GM19372 (cell line): ENCODE data around the gene HTR1D.
"Not testable (repeated sequence)": the region's sequence is repeated elsewhere in the genome, so short reads cannot be mapped to it uniquely, and the experiment has no call there.

ENCODE experiments used
- ATAC-seq: cut with Tn5 transposase; IDR thresholded peaks from one replicate; pipeline ENCODE4 v1.9.1; 2021; ENCODE audit warnings: mild to moderate bottlenecking, low read depth, moderate library complexity; ENCODE audit not compliant: unreplicated experiment

Gene HTR1D

GRCh38 chr1:23221107-23221506 is 3.8 kb upstream of the HTR1D start:
- no peak for ATAC-seq

DNA sequence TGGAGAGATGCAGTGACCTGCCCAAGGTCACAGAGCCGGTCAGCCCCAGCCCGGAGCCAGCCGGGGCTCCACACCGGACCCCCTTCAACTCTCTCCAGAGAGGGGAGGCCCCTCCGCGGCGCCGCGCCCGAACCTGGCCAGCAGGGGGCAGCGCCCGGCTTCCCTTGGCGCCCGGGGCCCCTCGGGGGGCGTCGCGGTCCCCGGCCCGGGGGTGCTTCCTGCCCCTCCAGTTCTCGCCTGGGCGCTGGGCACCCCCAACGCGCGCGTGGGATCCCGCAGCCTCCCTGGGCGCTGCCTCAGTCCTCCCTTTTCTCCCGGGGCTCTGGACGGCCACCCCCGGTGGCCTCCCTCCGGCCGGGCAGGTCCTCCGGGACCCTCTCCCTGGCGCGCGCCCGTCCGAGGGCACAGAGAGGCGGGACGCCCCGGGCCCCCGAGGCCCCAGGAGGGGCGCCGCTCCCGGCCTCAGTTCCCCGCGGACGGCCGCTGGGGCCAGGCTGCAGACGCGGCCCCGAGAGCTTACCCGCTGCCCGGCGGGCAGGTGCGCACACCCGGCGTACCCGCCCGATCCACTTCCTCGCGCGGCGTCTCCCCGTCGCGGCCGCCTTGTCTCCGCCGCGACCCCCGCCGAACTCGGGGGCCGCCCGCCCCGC is 406 bp downstream of the HTR1D start:
- ATAC-seq, result no peak

GRCh38 chr1:23215751-23216449 is 1.4 kb downstream of the HTR1D start:
- ATAC-seq, result no peak

DNA sequence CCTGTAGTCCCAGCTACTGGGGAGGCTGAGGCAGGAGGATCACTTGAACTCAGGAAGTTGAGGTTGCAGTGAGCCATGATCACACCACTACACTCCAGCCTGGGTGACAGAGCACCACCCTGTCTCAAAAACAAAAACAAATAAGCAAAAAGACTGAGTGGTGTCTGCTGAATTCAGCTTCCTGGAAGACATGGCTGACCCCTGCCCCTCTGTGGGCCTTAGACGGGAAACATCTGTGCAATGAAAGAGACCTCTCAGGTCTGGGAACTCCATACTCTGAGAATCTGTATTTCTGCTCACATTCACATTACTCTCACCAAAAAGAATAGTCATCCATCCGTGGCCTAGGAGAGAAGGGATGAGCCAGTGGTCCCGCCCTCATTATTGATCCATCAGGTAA is 2.0 kb downstream of the HTR1D start:
- no peak for ATAC-seq

GRCh38 chr1:23214640-23215039 is 2.7 kb downstream of the HTR1D start:
- no peak for ATAC-seq

DNA sequence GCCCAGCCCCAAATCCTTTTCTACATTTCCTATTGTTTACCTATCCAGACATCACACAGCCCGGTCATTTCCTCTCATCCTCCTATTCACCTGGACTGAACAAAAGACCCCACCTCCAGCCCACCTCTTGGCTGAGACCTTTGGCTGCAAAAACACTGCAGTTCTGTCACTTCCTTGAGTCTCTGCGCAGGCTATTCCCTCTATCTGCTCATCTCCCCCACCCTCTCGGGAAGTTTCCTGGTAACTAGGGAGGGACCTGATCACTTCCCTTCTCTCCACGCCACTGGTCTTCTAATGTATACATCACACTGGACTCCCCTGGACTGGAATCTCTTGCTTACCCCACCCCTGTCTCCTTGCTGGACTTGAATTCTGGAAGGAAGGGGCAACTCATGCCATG is 5.3 kb downstream of the HTR1D start:
- no peak for ATAC-seq

DNA sequence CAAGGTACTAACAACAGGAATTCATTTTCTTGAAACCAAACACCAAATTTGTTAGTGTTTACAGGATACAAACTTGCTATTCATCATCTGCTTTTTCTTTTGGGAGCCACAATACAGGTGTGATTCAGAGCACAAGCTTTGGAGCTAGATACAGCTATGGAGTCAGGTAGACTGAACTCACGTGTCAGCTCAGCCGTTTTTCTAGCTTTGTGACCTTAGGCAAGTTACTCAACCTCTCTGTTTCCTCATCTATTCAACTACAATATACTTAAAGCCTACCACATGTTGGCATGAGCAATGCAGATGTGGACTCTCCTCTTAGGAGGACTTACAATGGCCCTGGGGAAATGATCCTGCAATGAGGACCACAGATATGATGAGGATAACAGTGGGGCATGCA is 6.3 kb downstream of the HTR1D start:
- ATAC-seq, result no peak

DNA sequence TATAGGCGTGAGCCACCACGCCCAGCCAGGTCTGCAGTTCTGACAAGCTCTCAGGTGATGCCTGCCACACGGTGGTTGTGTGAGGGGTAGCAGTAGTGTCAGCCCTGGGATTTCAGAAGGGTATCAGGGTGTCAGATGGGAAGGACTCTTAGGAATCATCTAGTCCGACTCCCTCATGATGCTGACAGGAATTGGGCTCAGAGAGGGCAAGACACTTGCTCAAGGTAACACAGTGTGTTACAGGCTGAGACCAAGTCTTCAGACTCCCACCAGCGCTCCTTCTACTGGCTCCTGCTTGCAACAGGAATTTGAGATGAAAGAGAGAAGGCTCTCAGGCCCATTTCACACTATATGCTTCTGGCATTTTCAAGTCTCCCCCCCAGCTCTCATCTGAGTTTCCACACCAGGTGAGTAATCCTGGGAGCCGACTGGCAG is 6.9 kb downstream of the HTR1D start:
- no peak for ATAC-seq

- ATAC-seq, result no peak
These were observed 7.5 kb downstream of the HTR1D start for GRCh38 chr1:23209770-23210169.

DNA sequence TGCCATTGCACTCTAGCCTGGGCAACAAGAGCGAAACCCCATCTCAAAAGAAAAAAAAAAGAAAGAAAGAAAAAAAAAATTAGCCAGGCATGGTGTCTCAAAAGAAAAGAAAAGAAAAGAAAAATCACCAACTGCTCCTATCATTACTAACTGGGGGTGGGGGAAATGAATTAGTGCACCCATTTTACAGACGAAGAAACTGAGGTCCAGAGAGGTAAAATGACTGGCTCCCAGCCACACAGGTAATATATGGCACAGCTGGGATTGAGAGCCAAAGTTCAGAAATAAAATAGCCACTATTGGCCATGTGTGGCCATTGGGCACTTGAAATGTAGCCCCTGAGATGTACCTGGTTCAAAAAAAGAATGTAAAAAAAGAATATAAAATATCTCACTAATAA is 8.8 kb downstream of the HTR1D start:
- ATAC-seq, result no peak

- ATAC-seq, result not testable (repeated sequence)
These were observed 9.6 kb downstream of the HTR1D start for GRCh38 chr1:23207733-23208132.

DNA sequence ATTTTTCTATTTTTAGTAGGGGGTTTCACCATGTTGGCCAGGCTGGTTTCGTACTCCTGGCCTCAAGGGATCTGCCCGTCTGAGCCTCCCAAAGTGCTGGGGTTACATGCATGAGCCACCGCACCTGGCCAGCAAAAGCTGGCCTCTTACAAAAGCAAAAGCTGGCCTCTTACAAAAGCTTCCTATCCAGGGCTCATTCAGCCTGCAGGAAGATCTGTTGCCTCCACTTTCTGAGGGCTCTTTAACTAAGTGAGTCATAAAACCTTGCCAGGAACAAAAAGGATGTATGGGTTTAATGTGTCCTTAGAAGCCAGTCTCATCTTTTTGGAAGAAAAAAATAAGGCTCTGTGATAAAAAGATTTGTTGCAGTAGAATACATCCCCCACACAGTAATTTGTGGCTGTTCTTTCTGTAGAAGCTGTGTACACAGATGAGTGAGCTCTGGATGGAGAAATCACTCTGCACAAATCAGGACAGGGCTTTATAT is 15.0 kb downstream of the HTR1D start:
- no peak for ATAC-seq

DNA sequence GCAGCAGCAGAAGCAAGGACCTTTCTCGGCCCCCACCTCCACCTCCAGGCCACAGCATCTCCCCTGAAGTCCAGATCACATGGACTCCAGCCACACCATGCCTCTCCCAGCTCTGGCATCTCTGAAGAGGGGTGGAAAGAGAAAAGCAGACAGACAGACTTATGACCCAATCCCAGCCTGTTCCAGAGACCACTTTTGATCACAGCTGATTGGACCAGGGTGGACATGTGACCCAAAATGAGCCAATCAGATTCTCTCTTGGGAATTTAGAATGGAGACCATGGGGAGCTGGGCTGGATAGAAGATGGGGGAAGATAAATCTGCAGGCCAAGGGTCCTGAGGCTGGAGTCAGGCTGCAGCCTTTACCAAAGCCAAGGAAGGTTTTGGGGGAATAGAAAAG is 16.4 kb downstream of the HTR1D start:
- ATAC-seq, result no peak

DNA sequence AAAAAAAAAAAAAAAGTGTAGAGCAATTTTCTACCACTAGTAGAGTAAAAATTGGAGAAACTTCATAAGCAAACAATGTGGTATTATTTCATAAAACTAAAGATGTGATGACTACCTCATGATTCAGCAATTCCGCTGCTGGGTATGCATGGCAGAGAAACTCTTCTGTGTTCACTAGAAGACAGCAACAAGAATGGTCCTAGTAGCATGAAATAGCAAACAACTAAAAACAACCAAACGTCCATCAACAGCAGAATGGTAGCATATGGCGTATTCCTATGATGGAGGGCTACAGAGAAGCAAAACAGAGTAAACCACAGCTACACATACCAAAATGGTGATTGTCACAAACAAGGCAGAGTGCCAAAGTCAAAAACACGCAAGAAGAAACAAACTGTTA is 18.9 kb downstream of the HTR1D start:
- ATAC-seq, result no peak

DNA sequence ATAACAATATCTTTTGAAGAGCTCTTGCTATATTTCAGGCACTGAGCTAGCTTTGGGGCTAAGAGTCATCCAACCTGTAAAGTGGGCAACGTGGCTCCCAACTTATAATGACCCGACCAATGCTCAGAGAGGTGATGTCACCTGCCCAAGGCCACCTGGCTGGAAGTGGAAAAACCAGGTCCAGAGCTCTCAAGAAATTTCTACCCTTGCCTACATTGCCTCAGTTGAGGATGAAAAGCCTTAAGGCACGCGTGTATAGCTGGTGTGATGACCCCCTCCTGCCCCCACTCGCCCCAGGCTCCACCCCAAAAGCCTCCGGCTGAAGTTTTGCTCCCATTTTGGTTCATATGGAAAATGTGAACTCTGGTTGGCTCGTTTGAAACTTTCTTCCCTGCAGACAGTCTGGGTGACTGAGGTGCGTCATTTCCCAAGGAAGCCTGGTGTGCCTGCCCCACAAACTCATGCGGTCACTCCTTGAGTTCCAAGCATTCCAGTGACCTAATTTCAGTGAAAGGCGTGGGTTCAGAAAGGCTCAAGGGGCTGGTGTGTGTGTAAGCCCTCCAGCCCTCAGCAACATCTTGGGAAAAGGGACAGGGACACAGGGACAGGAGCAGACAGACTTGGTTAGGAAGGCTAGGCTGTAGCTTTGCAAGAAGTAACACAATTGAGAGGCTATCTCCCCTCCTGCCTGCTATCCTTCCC is 20.5 kb downstream of the HTR1D start:
- ATAC-seq, result no peak

DNA sequence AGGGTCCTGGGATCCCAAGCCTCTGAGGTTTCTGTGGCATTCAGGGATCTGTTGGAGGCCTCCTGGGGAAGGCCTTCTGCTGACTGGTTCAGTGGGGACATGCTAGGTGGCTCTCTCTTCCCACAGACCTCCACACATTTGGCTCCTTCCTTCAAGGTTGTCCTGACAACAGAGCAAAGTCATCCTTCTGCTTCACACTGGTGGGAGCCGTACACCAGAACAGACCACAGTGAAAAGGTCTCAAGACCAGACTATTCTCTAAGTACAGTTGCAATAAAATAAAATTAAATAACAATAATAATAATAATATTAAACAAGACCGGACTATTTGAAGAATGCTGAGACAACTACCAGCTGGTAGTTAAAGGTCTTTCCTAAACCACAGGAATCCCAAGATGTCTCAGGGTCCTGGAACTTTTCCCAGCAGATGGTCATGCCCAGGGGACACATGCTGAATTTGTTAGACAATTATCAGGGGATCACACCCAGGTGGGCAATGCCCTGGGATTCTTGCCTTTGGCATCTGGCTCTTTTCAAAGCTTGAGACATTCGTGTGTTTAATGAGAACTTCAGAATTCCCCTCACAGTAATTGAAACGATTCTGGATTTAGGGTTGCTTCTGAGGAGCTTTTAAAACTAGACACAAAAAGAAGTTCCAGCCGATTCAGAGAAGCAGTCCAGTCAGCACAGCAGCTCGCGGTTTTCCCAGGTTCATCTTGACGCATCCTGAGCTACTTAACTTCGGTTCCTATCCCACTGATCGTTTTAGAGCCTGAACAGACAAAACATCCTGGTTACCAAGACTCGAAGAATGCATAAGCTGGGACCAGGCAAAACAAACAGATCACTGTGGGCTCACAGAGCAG is 22.9 kb downstream of the HTR1D start:
- no peak for ATAC-seq

GRCh38 chr1:23193391-23194118 is 23.7 kb downstream of the HTR1D start:
- ATAC-seq, result no peak

- no peak for ATAC-seq
These were observed 26.1 kb downstream of the HTR1D start for GRCh38 chr1:23191199-23191598.

- ATAC-seq, result not testable (repeated sequence)
These were observed 28.3 kb downstream of the HTR1D start for GRCh38 chr1:23188936-23189452.

DNA sequence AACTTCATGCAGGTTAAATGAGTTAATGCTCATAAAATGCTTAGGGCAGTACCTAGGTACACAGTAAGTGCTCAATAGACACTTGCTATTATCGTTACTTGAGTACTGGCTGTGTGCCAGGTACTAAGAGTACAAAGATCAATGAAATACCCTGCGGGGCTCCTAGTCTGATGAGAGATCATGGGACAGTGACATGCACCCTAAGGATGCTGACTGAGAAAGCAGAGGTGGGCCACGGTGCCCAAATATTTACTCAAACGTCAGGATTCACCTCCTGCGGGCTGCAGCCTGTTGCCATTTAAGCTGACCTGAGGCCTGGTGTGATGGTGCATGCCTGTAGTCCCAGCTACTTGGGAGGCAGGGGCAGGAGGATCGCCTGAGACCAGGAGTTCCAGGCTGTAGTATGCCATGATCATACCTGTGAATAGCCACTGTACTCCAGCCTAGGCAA is 28.8 kb downstream of the HTR1D start:
- ATAC-seq, result no peak
